DMS153 treated with DMSO at 0.1 percent for 48 hours (cell line): ENCODE data around the gene TDP1.

ENCODE experiments used
- DNase-seq: peaks from one replicate; lab custom pipeline; 2025; ENCODE audit not compliant: unreplicated experiment; lab: John Stamatoyannopoulos, UW

TDP1 gene

GRCh38 chr14:89936654-89937185 is 19.0 kb upstream of the TDP1 start:
- DNase-seq = no peak

- DNase-seq = no peak
Measured at GRCh38 chr14:89941830-89942377, 13.8 kb upstream of the TDP1 start.

GRCh38 chr14:89947344-89947743 is 8.4 kb upstream of the TDP1 start:
- DNase-seq = no peak

- DNase-seq = no peak
Measured at GRCh38 chr14:89952576-89952975, 3.2 kb upstream of the TDP1 start.

- DNase-seq = no peak
Measured at GRCh38 chr14:89953602-89954001, 2.1 kb upstream of the TDP1 start.

- DNase-seq = peak; percentile 99
Measured at GRCh38 chr14:89954070-89955021, 1.4 kb upstream of the TDP1 start, which contains the start of gene EFCAB11. Gene EFCAB11, minus strand, starts transcription at chr14:89954730. Its CDS starts 70 bp downstream, at chr14:89954660.

GRCh38 chr14:89955022-89955744 is 544 bp upstream of the TDP1 start:
- DNase-seq = no peak

GRCh38 chr14:89956661-89957009 is 908 bp downstream of the TDP1 start:
- no peak for DNase-seq

- DNase-seq = no peak
Measured at GRCh38 chr14:89957376-89957775, 1.6 kb downstream of the TDP1 start.

GRCh38 chr14:89957791-89958190 is 2.1 kb downstream of the TDP1 start:
- DNase-seq = no peak

GRCh38 chr14:89958966-89959365 is 3.2 kb downstream of the TDP1 start:
- no peak for DNase-seq

GRCh38 chr14:89959853-89960445 is 4.2 kb downstream of the TDP1 start:
- no peak for DNase-seq

- DNase-seq = no peak
Measured at GRCh38 chr14:89960914-89961313, 5.2 kb downstream of the TDP1 start.

- no peak for DNase-seq
Measured at GRCh38 chr14:89963288-89963978, 7.7 kb downstream of the TDP1 start.

GRCh38 chr14:89965839-89966238 is 10.1 kb downstream of the TDP1 start:
- no peak for DNase-seq

GRCh38 chr14:89973234-89973823 is 17.6 kb downstream of the TDP1 start:
- DNase-seq = peak; percentile 14

GRCh38 chr14:89977668-89978067 is 21.9 kb downstream of the TDP1 start:
- DNase-seq = no peak

- no peak for DNase-seq
Measured at GRCh38 chr14:89978656-89979055, 22.9 kb downstream of the TDP1 start.

GRCh38 chr14:89983375-89983774 is 27.6 kb downstream of the TDP1 start:
- DNase-seq = no peak

GRCh38 chr14:89986462-89987160 is 30.9 kb downstream of the TDP1 start:
- no peak for DNase-seq
